SKM-1 (cell line): ENCODE results near the gene PI4KA.
"Not testable (repeated sequence)": the region's sequence is repeated elsewhere in the genome, so short reads cannot be mapped to it uniquely, and the experiment has no call there.

Experiments
- DNase-seq: peaks from one replicate; lab custom pipeline; 2025; ENCODE audit not compliant: unreplicated experiment; lab: John Stamatoyannopoulos, UW

PI4KA gene

DNA sequence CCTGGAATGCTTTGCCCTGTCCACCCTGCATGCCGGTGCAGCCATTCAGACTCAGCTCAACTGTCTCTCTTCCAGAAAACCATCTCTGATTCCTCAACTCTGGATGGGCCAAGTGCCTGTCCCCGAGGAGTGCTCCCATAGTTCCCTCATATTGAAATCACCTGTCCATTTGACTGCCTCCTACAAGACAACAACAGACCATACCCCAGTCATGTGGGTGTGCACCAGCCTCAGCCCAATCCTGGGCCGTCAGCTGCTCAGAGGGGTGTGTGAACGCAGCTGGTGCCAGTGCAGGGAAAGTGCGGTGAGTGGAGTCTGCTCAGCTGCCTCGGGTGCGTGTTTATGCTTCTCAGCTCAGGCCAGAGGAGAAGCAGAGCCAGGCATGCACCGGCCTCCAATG lies 126.2 kb downstream of the PI4KA start:
- DNase-seq: not testable (repeated sequence)

DNA sequence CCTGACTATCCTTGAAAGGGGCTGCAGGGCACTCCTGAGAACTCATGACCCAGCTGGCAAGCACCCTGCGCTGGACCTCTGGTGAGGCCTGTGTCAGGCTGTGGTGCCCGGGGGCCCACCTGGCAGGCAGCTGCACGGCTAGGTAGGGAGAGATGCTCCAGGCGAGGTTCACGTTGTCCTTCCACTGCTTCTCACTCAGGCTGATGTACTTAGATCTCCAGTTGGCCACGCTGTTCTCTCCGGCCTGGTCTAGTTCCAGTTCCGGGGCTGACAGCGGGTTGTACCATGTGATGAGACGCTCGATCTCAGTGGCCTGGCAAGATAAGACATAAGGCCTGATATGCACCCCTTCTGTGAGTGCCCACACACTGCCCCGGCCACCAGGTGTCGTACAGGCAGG lies 129.4 kb downstream of the PI4KA start:
- no peak for DNase-seq

DNA sequence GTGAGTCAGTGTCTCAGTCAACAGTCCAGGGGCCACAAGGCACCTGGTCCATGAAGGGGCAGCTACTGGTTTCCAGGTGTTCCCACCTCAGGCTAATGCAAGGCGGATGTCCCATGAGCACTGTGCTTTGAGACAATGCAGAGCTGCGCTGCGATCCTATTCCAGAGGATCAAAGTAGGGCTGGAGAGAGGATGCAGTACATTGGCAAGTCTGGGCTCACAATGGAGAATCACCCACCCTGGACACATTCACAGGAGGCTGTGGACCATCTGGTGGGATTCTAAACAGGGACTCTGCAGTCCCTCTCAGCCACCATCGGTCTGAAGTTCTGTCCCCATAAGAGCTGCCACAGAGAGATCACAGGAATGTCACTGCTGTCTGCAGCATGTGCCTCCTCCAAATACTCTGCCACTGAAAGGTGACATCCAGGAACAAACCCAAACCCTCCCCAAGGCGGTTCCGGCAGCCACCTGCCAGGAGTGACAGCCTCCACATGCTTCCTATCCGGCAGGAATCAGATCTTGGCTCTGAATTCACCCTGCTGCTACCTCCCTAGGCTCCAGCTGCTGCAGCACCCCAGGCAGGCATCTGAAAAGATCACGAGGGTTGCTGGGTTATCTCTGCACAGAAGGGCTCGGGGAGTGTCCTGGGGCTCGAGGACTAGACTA lies 130.0 kb downstream of the PI4KA start:
- no peak for DNase-seq

DNA sequence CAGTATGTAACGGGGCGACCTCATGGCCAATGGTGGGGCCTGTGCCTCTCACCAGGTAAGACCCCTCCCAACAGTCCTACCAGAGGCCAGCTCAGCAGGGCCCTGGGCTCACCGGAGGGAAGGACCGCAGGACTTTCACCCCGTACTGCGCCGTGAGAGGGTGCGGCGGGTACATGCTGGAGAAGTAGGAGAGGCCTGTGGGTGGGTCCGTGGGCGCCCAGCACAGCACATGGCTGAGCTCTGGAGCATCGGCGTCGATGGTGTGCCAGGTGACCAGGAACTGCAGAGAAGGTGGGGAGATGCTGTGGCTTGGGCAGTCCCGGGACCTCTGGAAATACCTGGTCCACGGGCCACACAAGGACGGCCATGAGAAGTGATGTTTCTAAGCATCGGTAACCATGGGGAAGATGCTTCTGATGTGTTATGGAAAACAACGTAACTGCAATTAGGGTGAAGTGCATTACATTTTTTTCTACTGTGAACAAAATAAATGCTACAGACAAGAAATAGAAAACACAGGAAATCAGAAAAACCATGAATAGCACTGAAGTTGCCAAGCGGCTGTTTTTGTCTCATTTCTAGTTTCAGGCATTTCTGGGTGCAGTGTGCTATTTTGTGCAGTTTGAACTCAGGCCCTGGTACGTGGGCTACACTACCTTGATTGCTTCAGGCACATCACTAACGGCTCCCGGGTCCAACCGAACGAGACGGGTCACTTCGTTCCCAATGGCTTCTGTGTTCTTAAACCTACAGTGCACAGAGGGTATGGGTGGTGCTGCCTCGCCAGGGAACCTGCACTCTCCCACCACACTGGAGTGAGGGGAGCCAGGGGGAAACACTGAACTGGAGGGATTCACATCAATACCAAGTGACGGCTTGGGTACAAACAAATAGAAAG lies 131.2 kb downstream of the PI4KA start:
- no peak for DNase-seq

DNA sequence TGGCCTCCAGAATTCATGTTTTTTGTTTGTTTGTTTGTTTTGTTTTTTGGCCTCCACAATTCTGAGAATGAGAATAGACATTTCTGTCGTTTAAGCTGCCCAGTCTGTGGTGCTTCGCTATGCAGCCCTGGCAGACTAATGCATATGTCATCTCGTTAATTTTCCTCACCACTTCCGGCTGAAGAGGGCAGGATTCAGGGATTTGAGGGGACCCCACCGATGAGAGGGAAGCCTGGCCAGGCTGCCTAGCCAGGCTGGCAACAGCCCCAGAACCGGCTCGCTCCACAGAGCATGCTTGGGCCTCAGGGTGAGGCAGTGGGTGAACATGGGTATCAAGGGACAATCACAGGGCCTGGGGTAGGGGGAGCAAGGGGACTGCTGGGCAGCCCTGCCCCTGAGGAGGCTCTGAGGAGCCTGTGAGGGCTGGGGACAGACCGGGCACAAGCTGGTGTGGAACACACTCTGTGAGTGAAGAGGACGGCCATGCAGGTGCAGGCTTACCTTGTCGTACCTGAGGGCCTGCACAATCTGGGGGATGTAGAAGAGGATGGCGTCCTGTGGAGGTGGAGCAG lies 132.5 kb downstream of the PI4KA start:
- DNase-seq: no peak

DNA sequence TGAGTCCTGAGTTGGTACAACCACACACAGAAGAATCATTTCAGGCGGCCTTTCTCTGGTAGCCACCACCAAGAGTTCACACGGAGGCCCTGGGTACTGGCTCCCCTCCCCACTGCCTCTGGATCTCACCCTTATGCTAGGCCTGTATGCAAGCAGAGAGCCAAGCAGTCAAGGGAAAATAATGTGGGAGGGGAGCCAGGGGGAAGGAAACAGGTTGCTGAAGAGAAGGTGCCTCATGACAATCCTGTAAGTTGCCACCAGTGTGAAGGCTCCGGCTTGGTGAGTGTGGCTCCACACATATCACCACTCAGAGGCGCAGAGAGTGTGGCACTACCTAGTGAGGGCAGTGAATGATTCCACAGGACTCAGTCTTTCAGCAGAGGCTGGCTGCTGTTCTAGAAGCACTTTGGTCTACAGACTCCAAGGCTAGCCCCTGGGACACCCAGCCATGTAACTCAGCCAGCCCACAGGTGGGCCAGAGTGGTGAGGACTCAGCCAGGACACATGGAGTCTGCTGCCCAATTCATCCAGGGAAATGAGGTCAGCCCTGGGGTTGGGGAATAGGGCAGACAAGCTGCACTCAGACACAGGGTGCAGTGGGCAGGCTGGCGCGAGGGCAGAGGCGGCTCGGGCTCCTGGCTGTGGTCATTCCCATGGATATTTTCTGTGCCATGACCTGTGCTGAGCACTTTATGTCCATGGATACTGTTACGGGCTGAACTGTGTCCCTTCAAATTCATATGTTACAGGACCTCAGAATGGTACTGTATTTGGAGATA lies 133.7 kb downstream of the PI4KA start:
- no peak for DNase-seq

DNA sequence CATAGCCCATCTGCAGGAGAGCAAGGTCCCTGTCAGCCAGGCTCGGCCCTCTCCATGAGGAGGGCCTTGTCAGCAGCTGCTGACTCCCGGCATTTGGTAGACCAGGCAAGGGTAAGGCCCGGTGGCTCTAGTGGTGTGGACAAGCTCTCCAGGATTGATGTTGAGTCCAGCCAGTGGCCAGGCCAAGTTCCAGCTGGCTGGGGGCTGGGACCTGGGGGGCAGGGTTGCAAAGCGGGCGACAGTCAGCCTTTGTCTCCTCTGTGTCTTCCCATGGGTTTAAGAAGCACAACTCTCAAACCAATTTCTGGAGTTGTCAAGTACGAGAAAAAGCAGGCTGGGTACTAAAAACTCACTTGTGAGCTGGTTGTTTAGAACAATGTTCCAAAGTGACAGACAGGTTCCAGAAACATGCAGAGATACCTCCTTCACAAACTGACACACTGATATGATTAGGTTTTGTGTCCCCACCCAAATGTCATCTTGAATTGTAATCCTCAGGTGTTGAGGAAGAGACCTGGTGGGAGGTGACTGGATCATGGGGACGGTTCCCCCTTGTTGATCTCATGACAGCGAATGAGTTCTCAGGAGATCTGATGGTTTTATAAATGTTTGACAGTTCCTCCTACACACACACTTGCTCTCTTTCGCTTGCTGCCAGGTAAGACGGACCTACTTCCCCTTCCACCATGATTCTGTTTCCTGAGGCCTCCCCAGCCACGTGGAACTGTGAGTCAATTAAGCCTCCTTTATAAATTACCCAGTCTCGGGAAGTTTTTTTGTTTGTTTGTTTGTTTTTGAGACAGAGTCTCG lies 137.0 kb downstream of the PI4KA start:
- no peak for DNase-seq

DNA sequence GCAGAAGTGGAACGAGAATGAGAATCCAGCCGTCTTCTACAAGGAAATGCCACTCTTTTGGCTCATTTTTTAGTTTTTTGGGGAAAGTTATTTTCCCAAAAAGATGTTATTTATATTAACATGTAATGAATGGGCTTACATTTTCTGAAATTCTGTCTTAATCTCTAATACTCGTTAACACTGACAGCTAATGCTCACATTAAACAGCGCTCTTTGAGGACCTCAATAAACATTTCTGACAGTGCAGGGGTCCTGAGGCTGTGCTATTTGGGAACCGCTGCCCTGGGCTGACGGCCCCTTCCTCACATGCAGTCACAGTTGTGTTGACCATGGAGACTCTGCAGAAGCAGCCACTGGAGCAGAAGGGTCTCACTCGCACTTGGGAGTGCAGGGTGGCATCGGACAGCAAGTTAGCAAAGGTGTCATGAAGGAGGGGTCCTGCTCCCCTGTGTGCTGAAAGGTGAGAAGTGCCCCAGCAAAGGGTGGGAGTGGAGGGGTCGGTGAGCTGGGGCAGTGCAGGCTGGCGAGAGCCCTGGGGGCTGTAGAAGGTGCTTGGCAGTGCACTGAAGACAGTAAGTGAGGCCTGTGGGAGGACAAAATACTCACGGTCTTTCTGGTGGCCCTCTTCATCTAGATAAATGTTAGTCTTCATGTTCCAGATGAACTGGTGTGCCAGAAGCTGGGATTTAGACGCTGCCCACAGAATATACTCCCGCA lies 137.8 kb downstream of the PI4KA start:
- no peak for DNase-seq

DNA sequence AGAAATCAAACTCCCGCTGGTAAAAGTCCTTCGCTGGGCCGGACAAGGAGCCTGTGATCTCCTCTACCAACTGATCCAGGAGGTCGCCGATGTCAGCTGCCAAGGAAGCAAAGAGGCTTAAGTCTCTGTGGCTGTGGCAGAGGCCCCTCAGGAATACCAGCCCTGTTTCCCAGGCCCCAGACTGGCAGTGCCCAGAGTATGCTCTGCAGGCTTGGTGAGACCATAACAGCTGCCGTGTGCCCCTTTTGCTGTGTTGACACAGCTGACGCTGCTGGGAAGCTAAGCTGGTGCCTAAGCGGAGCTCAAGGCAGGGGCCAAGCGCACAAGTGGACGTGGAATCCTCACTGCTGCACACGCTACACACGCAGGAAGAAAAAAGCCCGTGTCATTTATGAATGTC lies 139.9 kb downstream of the PI4KA start:
- not testable (repeated sequence) for DNase-seq

DNA sequence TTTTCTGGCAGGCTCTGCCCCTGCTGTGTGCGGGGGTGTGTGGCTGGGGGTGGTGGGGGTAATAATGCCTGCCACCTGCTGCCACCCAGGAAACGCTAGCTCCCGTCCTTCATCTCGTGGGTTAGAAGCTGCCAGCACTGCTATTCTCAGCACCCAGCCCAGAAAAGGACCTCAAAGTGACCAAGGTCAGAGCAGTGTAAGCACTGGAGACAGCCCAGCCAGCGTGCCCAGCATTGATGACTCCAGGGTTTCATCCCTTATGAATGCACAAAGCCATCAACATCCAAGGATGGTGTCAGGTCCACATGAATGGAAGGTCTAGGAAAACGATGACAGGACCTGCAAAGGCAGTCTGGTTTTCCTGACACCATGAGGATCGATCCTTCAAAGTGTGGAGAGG lies 140.6 kb downstream of the PI4KA start:
- not testable (repeated sequence) for DNase-seq

DNA sequence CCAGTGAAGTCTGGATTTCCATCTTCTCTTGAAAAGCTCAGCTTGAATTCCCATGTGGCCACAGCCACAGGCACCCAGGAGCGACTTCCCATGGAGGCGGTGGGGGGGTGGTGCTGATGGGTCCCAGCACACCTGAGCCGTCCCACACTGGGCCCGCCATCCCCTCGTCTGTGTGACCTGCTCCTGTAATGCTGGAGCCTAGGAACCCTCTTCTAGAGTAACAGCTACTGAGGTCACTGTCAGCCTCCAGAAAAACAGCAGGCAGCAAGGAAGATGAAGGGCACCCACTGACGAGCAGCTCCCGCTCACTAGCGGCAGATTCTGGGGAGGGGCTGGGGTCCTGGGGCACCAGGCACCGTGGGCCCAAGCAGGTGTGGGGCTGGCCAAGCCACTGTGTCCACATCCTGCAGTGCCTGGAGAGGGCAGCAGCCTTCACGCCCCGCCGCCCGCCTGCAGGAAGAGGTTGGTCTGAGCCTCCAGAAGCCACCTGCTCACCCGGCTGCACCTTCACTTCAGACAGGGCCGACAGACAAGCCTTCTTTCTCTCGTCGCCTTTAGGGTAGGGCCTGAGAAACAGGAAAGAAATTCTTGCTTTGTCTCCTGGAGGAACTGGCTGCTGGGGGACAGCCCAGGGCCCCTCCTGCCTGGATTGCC lies 141.3 kb downstream of the PI4KA start:
- DNase-seq: not testable (repeated sequence)

DNA sequence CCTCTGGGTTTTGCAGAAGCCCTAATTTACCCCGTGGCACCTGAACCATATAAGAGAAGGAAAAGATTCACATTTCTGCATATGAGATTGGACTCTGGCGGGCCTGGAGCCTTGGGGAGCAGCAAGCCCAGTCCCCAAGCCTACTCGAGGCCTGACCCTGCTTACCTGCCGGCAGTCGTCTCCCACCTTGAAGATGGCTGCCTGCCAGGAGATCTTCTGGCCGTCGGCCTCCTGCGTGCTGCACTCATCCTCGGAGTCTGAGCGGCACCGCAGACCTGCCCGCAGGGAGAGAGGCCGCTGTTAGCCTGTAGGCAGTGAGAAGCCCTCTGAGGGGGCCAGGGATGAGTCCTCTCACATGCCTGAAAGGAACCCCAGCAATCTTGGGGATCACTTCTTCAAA lies 145.5 kb downstream of the PI4KA start:
- DNase-seq: not testable (repeated sequence)

DNA sequence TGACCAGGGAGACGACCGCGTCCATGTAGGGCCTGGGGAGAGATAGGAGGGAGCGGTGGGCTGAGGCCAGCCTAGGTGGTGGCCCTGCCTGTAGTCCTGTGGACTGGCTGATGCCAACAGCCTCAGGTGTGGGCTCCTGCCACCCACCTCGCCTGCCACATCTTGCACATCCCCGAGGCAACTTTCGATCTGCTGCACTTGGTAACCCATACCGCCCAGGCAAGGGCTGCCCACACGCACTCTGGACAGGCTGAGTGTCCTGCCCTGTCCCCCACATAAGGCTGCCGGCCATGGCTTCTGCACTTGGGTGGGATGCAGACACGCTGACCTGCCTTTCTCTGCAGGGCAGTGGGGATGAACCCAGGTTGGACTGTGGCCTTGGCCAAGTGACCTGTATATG lies 148.6 kb downstream of the PI4KA start:
- DNase-seq: not testable (repeated sequence)

DNA sequence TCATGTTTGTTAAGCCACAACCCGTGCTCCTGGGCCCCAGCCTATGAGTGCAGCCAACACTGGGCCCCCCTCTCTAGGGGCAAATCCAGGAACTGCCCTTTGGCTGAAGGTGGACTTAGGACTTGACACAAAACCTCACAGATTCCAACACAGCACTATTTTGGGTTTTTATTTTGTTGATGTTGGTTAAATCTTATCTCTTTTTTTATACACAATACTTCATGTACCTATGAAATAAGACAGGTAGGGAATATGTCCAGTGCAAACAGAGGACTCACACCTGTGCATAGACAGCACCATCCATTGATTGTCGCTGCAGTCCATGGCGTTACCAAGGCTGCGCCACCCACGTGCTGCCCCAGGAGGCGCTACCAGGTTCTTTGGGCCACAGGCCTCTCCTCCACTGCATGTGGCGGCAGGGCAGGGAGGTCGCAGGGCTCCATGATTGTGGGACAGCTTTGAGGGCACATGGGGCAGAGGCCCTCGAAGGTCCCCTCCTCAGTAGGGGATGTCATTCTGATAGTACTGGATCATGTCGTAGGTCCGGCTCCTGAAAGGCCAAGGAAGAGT lies 151.0 kb downstream of the PI4KA start:
- DNase-seq: not testable (repeated sequence)

DNA sequence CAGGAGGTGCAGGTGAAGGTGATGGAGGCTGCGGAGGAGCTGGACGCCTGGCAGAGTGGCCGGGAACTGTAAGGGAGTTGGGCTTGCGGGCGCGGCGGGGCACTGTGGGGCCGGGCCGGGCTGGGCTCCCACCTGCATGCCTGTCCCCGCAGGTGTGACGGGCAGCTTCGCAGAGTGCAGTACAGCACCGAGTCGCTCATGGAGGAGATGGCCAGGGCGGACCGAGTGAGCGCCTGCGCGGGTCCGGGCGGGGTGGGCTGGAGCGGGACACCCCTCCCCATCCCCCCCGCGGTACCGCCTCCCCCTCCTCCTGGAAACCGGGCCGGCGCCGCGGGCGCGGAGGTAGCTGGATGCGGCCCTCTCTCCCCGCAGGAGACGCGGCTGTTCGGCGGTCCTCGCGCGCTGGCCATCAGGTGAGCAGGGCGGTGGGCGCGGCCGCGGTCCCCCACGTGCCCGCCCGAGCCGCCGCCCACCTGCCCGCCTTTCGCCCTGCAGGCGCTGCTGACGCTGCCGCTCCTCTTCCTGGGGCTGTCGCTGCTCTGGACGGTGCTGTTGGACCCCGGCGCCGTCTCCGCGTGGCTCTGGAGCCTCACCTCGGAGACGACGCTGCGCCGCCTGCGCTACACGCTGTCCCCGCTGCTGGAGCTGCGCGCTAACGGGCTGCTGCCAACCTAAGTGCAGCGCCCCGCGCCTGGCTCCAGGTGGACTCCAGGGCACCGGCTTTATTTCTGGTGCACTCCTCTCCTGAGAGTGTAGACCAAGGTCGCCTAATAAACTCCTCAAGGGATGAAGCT lies 154.6 kb downstream of the PI4KA start:
- DNase-seq: not testable (repeated sequence)

DNA sequence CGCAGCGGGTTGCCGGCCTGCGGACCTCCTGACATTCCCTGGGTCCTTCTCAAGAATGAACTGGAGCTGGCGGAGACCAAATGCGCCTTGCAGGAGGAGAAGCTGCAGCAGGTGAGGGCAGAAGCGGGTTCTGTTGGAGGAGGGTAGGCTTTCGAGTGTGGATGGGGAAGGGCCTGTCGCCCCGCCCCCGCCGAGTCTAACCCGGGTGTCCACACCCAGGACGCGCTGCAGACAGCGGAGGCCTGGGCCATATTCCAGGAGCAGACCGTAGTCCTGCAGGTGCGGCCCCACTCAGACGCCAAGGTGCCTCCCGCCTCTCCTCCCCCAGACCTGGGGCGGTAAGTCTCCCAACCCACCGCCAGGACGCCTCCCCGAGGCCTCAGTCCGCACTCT lies 155.2 kb downstream of the PI4KA start:
- not testable (repeated sequence) for DNase-seq

DNA sequence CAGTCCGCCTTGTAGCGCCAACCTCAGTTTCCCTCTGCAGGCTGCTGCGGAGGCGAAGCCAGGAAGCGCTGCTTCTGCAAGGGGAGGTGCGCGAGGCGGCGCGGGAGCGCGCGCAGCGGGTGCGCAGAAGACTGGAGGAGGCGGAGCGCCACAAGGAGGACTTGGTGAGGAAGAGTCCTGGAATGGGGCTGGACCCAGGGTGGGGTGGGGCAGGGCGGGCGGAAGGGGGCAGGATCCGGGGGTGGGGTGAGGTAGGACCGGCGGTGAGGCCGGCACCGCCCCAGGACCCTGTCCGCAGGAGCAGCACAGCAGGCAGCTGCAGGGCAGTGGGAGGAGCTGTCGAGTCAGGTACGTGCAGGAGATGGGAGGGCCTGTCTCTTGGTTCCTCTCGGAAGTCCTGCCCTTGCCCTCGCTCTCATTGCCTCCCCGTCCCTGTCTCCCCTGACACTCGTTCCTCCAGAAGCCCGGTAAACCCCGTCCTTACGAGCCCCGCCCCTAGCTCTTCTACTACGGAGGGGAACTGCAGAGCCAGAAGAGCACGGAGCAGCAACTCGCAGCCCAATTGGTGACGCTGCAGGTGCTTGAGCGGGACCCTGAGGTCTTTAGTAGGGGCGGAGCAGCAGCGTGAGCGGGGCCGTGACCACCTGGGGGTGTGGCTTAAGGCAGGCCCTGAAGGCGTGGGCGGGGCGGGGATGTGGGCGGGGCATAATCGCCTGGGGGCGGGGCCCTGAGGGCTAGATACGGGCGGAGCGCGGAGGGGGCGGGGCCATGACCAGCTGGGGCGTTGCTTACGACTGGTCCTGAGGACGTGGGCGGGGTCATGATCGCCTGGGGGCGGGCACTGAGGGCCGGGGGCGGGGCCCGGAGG lies 155.8 kb downstream of the PI4KA start:
- peak; percentile 61 for DNase-seq
